Measurements from ENCODE around the gene ME3. TPM values are rescaled to one million over a fixed set of nuclear protein-coding genes. Genes with fewer than 3 reads are reported as not detected.

Gene ME3
- polyA plus RNA-seq, 2 of the 4 experiments (the other 2 are of a cell fraction): 19.7 to 22.3 TPM

DNA sequence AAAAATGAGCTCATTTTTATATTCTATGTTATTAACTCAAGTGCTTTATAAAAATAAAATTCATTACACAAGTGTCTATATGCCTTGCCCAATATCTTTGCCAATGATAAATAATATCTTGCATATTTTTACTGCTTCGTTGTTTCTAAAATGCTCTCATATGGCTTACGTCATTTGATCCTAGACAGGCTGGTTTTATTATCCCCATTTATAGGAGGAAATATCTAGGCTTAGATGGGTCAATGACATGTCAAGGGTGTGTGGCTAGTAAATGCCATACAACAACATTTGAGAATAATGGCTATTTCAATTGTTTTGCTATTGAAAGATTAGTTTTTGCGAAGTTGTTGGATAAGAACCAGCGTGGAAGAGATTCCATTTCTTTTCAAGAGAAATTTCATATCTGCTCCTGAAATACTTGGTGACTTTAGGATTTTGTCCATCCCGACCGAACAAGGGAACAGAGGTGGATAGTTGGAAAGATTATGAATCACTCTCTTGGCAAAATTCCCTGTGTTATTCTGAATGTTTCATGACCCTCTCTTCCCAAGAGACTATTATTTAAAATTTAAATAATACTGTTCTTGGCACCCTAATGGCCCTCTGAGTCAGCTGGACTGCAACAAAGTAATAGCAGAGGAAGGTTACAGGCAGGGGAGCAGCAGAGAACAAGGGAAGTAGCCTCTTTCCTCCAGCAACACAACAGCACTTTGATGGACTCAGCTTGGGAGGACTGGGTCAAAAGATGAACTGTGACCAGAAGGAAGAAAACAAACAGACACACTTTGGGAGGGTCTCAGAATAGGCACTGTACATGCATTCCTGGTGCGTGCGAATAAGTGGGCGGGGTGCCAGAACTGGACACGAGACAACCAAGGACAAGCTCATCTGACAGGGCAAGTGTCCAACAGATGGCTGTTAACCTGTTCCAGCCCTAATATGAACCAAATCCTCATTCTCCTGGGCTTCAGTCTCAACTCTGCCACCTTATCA is 94.5 kb downstream of the ME3 start (continued):
- TF ChIP-seq HOXA7 (CRISPR knock-in tag; IDR thresholded peaks at IDR 0.05) (no peak; the same call in 1 of the 2 replicates), EP300 (IDR thresholded peaks at IDR 0.05) (no peak; a peak in 1 of 5 replicates), RARB (CRISPR knock-in tag; IDR thresholded peaks at IDR 0.05) (no peak; the same call in 1 of the 2 replicates), CHD2 (IDR thresholded peaks at IDR 0.05; ENCODE audit: low read length, partially characterized antibody) (no peak), HOXB5 (CRISPR knock-in tag; IDR thresholded peaks at IDR 0.05) (no peak), HOXB13 (CRISPR knock-in tag; IDR thresholded peaks at IDR 0.05; ENCODE audit: low read depth) (no peak), EHMT2 (IDR thresholded peaks at IDR 0.05; ENCODE audit: low read depth) (no peak), GATA3 (IDR thresholded peaks at IDR 0.05; ENCODE audit: borderline replicate concordance) (peak; percentile 67; the same call in 1 of the 2 replicates), ZFP36 (IDR thresholded peaks at IDR 0.05; ENCODE audit: borderline replicate concordance, partially characterized antibody) (no peak), POLR2AphosphoS2 (conservative IDR thresholded peaks at IDR 0.05; ENCODE audit: low read length) (no peak), JUNB (IDR thresholded peaks at IDR 0.05) (peak; percentile 79), TP53 (CRISPR knock-in tag; IDR thresholded peaks at IDR 0.05) (no peak), NPAS2 (CRISPR knock-in tag; IDR thresholded peaks at IDR 0.05; ENCODE audit: borderline replicate concordance) (no peak), MAZ (IDR thresholded peaks at IDR 0.05; ENCODE audit: borderline replicate concordance, low read depth, low read length) (no peak), CBX2 (IDR thresholded peaks at IDR 0.05; ENCODE audit: borderline replicate concordance, low read depth) (no peak)
- TF ChIP-seq, protein P1, sequence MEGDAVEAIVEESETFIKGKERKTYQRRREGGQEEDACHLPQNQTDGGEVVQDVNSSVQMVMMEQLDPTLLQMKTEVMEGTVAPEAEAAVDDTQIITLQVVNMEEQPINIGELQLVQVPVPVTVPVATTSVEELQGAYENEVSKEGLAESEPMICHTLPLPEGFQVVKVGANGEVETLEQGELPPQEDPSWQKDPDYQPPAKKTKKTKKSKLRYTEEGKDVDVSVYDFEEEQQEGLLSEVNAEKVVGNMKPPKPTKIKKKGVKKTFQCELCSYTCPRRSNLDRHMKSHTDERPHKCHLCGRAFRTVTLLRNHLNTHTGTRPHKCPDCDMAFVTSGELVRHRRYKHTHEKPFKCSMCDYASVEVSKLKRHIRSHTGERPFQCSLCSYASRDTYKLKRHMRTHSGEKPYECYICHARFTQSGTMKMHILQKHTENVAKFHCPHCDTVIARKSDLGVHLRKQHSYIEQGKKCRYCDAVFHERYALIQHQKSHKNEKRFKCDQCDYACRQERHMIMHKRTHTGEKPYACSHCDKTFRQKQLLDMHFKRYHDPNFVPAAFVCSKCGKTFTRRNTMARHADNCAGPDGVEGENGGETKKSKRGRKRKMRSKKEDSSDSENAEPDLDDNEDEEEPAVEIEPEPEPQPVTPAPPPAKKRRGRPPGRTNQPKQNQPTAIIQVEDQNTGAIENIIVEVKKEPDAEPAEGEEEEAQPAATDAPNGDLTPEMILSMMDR (IDR thresholded peaks at IDR 0.05): no peak

DNA sequence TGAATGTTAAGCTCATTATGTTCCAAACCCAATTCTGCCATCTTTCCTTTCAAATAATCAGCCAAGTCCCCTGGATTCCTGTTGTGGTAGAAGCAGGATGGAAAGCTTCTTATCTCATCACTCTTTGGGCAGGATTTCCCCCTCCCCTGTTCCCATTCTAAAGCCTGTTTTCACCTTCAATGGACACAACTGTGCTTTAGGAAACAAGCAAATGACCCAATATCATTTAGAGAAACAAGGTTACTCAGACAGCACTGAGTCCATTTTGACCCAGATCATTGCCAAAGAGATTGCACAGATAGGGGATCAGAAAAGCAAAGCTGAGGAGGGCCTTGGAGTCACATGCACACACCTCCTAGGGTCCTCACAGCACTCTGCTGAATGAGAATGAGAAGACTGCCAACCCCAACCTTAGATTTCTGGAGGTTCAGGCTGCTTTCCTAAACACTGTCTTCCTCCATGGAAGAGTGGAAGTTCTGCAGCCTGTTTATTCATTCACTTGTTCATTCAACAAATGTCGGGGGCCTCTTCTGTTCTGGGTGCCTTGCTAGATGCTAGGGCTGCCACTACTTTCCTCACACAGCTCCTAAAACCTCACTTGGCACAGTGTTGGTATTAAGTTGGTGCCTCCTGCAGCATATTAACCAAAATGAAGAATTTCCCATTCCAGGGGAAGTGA is 95.3 kb downstream of the ME3 start:
- POLR2A ChIA-PET: no interaction called here
- no peak for ATAC-seq
- no peak for DNase-seq (ENCODE audit: low read depth in 1 of 2, low spot score in 1 of 2)
- H3K4me3 ChIP-seq: no peak overlapping the region
- CTCF ChIA-PET: interaction anchor here (0.5 to 2.2 kb wide), 10 partner anchors 14 to 223 kb away, joined by 3 to 11 read pairs (median 4); partner anchors contain the start of gene PRSS23
- TF ChIP-seq HOXB5 (CRISPR knock-in tag; IDR thresholded peaks at IDR 0.05): peak; percentile 70; the same call in 1 of the 2 replicates
- TF ChIP-seq, protein P2, sequence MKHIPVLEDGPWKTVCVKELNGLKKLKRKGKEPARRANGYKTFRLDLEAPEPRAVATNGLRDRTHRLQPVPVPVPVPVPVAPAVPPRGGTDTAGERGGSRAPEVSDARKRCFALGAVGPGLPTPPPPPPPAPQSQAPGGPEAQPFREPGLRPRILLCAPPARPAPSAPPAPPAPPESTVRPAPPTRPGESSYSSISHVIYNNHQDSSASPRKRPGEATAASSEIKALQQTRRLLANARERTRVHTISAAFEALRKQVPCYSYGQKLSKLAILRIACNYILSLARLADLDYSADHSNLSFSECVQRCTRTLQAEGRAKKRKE (CRISPR knock-in tag; IDR thresholded peaks at IDR 0.05; ENCODE audit: low read depth): peak; percentile 76
- TF ChIP-seq TFCP2L1 (CRISPR knock-in tag; IDR thresholded peaks at IDR 0.05): no peak
- TF ChIP-seq HOXA7 (CRISPR knock-in tag; IDR thresholded peaks at IDR 0.05): 0 out of 2 replicates have a peak, but pooled peaks have one; percentile 36
- TF ChIP-seq ZNF302 (CRISPR knock-in tag; IDR thresholded peaks at IDR 0.05): peak; percentile 11; the same call in 1 of the 2 replicates
- TF ChIP-seq ZFP36 (IDR thresholded peaks at IDR 0.05; ENCODE audit: borderline replicate concordance, partially characterized antibody): no peak
- H3K27ac ChIP-seq: peak overlapping the region; percentile 83 to 84
- peak overlapping the region; percentile 75 for H3K4me2 ChIP-seq
- H3K4me1 ChIP-seq: peaks cover 81% of the 10 kb centered on the region
- FAIRE-seq: no peak
- WGBS (ENCODE audit: missing lambda C conversion rate): 85% methylated on average over 1 of the region's 1 CpG
- no peaks in the 10 kb centered on the region for H3K9me3 ChIP-seq

Measured in A549 (cell line).